MCF 10A (cell line): ENCODE data around the gene RCBTB2. TPM values are rescaled to one million over a fixed set of nuclear protein-coding genes. Genes with fewer than 3 reads are reported as not detected.
"Not testable (repeated sequence)": the region's sequence is repeated elsewhere in the genome, so short reads cannot be mapped to it uniquely, and the experiment has no call there.

Experiments used
- BruUV-seq: library from RNA; stranded (reverse); fragments of 400-500 nt; replicated peaks from 2 replicates; lab custom pipeline; 2021; lab: Mats Ljungman, UMichigan
- CTCF ChIA-PET: fragments of 300-600 bp; sonication (Branson Sonifier 250); formaldehyde crosslinking; extraction: SDS; loops from one replicate; lab custom pipeline; 2021; ENCODE audit warnings: antibody characterized with exemption, inconsistent platforms; lab: Yijun Ruan, JAX
- POLR2A ChIA-PET: fragments of 300-600, 350-650 bp; sonication (Branson Sonifier 250); formaldehyde crosslinking; extraction: SDS; loops from one replicate; lab custom pipeline; 2020; ENCODE audit warnings: antibody characterized with exemption, inconsistent platforms; lab: Yijun Ruan, JAX
- DNase-seq: peaks from one replicate; pipeline ENCODE4 v3.0.0-alpha.2; 2018; ENCODE audit not compliant: unreplicated experiment
- H3K27ac Mint-ChIP-seq: one replicate; pipeline ENCODE4 v1.8.0; 2022; ENCODE audit warnings: mild to moderate bottlenecking, low read depth, mixed read lengths; ENCODE audit not compliant: unreplicated experiment
- H3K27me3 Mint-ChIP-seq: one replicate; pipeline ENCODE4 v1.8.0; 2022; ENCODE audit warnings: mixed read lengths; ENCODE audit not compliant: insufficient read depth, unreplicated experiment
- H3K36me3 Mint-ChIP-seq: one replicate; pipeline ENCODE4 v1.8.0; 2022; ENCODE audit warnings: mild to moderate bottlenecking, moderate library complexity, mixed read lengths; ENCODE audit not compliant: insufficient read depth, unreplicated experiment
- H3K4me1 Mint-ChIP-seq: one replicate; pipeline ENCODE4 v1.8.0; 2022; ENCODE audit warnings: mixed read lengths; ENCODE audit not compliant: insufficient read depth, unreplicated experiment
- H3K4me3 Mint-ChIP-seq: one replicate; pipeline ENCODE4 v1.8.0; 2022; ENCODE audit warnings: mild to moderate bottlenecking, moderate library complexity, mixed read lengths; ENCODE audit not compliant: unreplicated experiment
- H3K9me3 Mint-ChIP-seq: one replicate; pipeline ENCODE4 v1.8.0; 2022; ENCODE audit warnings: mixed read lengths; ENCODE audit not compliant: unreplicated experiment
- intact Hi-C: fragments of 100-400 bp; cut with micrococcal nuclease; formaldehyde crosslinking; loops from 2 replicates; pipeline ENCODE4 v1.14.1; 2022
- total RNA-seq: library from RNA; stranded (reverse); gene quantifications from 2 replicates; pipeline ENCODE4 v1.2.3, GENCODE V29; 2022
- TF ChIP-seq, protein P1 (sequence below): fragments of 200-600 bp; IDR thresholded peaks from one replicate; pipeline ENCODE4 v1.8.0; 2022; ENCODE audit warnings: antibody characterized with exemption, mild to moderate bottlenecking; ENCODE audit not compliant: unreplicated experiment

The RCBTB2 gene
- total RNA-seq, 1 experiment from 2014 or later = 2.4 TPM

DNA sequence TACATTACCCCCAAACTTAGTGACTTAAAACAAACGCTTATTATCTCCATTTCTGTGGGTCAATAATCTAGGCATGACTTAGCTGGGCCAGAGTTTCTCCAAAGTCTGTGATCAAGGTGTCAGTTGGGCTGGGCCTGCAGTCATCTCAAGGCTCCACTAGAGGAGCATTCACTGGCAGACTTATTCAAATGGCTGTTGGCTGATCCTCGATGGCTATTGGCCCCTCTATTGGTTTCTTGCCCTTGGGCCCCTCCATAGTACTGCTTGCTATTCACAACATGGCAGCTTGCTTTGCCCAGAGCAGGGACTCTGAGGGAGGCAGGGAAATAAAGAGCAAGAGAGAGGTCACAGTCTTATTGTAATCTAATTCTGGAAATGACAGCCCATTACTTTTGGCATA, 57.6 kb downstream of the RCBTB2 start:
- TF ChIP-seq, protein P1, sequence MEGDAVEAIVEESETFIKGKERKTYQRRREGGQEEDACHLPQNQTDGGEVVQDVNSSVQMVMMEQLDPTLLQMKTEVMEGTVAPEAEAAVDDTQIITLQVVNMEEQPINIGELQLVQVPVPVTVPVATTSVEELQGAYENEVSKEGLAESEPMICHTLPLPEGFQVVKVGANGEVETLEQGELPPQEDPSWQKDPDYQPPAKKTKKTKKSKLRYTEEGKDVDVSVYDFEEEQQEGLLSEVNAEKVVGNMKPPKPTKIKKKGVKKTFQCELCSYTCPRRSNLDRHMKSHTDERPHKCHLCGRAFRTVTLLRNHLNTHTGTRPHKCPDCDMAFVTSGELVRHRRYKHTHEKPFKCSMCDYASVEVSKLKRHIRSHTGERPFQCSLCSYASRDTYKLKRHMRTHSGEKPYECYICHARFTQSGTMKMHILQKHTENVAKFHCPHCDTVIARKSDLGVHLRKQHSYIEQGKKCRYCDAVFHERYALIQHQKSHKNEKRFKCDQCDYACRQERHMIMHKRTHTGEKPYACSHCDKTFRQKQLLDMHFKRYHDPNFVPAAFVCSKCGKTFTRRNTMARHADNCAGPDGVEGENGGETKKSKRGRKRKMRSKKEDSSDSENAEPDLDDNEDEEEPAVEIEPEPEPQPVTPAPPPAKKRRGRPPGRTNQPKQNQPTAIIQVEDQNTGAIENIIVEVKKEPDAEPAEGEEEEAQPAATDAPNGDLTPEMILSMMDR = no peak
- intact Hi-C loops = no loop called here
- H3K4me3 Mint-ChIP-seq = no peak overlapping the region
- no peaks in the 10 kb centered on the region for H3K9me3 Mint-ChIP-seq
- CTCF ChIA-PET = no interaction called here
- POLR2A ChIA-PET = interaction anchor here (0.5 to 1.1 kb wide), 3 partner anchors 11 to 26 kb away, joined by 3 to 6 read pairs (median 3); no protein-coding TSS in a partner anchor
- no TSS peak for BruUV-seq
- DNase-seq = no peak
- H3K27ac Mint-ChIP-seq = no peak overlapping the region
- H3K36me3 Mint-ChIP-seq = peaks cover 6% of the 10 kb centered on the region
- no peaks in the 10 kb centered on the region for H3K27me3 Mint-ChIP-seq
- no peaks in the 10 kb centered on the region for H3K4me1 Mint-ChIP-seq

DNA sequence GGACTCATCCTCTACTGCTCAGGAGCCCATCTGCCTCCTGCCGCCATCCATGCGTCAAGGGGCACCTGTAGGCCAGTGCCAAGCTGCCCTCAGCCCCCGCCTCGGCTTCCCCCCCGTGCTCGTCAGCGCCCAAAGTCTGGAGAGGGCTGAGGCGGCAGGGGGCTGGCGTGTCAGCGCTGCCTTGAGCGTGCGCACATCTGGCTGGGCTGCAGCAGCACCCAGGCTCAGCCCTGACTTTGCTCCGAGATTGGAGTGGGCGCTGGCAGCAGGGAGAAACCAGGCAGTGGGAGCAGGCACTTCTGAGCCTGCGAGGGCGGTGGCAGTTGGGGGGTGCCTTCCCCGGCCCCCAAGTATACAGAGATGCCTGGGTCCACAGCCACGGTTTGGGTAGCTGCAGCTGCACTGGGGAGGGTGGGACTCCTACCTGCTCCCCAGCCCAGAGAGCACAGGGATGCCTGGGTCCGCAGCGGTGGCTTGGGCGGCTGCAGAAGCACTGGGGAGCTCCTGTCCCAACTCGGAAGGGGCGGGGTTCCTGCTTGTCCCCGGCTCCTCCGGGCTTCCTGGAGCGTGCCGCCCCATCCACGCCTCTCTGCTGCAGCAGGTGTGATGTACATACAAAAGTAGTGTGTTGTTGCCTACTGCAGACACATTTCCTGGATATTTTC, 75.2 kb downstream of the RCBTB2 start:
- ChIA-PET POLR2A (interaction anchor here (1.1 to 1.2 kb wide), 2 partner anchors 9 to 18 kb away, joined by 3 read pairs; no protein-coding TSS in a partner anchor), CTCF (interaction anchor here (0.6 kb wide), 2 partner anchors 36 to 96 kb away, joined by 3 read pairs; no protein-coding TSS in a partner anchor)
- no peak for DNase-seq
- intact Hi-C loops = no loop called here
- Mint-ChIP-seq H3K27ac (no peak overlapping the region), H3K9me3 (no peaks in the 10 kb centered on the region), H3K4me1 (no peaks in the 10 kb centered on the region), H3K4me3 (no peak overlapping the region), H3K36me3 (peaks cover 48% of the 10 kb centered on the region), H3K27me3 (no peaks in the 10 kb centered on the region)
- no TSS peak for BruUV-seq
- TF ChIP-seq, protein P1 = no peak

DNA sequence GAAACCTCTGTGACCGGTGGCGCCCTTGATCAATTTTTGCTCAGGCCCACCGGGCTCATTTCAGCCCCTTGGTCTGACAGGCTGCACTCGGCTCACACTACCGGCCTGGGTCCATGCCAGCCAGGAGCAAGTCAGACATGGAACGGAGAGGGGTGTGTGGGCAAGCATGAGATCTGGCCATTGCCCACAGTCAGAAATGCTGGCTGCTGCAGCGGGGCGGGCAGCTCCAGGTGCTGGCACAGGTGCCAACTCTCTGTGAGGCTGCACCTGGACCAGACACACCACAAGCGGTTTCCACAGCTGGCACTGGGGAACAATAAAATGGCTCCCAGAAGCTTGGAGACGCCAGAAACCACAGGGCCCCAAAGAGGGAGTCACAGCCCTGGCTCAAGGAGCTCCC, 76.3 kb downstream of the RCBTB2 start:
- TF ChIP-seq, protein P1 = no peak
- H3K9me3 Mint-ChIP-seq = no peaks in the 10 kb centered on the region
- H3K27ac Mint-ChIP-seq = no peak overlapping the region
- no TSS peak for BruUV-seq
- ChIA-PET CTCF (interaction anchor here (0.6 kb wide), 1 partner anchor 131 kb away, joined by 3 read pairs; no protein-coding TSS in a partner anchor), POLR2A (no interaction called here)
- DNase-seq = no peak
- H3K27me3 Mint-ChIP-seq = no peaks in the 10 kb centered on the region
- no peak overlapping the region for H3K4me3 Mint-ChIP-seq
- no peaks in the 10 kb centered on the region for H3K4me1 Mint-ChIP-seq
- intact Hi-C loops = no loop called here
- H3K36me3 Mint-ChIP-seq = peaks cover 48% of the 10 kb centered on the region

DNA sequence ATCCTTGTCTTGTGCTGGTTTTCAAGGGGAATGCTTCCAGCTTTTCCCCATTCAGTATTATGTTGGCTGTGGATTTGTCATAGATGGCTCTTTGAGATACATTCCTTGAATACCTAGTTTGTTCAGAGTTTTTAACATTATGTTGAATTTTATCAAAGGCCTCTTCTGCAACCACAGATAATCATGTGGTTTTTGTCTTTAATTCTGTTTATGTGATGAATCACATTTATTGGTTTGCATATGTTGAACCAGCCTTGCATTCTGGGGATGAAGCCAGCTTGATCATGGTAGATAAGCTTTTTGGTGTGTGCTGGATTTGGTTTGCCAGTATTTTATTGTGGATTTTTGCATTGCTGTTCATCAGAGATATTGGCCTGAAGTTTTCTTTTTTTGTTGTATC, 81.7 kb downstream of the RCBTB2 start:
- DNase-seq, H3K27me3 Mint-ChIP-seq, CTCF ChIA-PET, BruUV-seq, intact Hi-C loops, H3K4me3 Mint-ChIP-seq, H3K27ac Mint-ChIP-seq, H3K9me3 Mint-ChIP-seq: not testable (repeated sequence)
- peaks cover 21% of the 10 kb centered on the region for H3K36me3 Mint-ChIP-seq
- POLR2A ChIA-PET = interaction anchor here (0.7 to 1.2 kb wide), 3 partner anchors 14 to 1443 kb away, joined by 3 to 4 read pairs (median 3); no protein-coding TSS in a partner anchor
- peaks cover 18% of the 10 kb centered on the region for H3K4me1 Mint-ChIP-seq
